Left hindlimb (tissue), 1 donor: ENCODE data around the gene FNDC11.
A peak's percentile ranks its signal among the peaks of the same experiment; 100 is the strongest.

Experiments used
- DNase-seq: peaks from one replicate; pipeline ENCODE4 v3.0.0-alpha.2; 2018

Gene FNDC11

DNA sequence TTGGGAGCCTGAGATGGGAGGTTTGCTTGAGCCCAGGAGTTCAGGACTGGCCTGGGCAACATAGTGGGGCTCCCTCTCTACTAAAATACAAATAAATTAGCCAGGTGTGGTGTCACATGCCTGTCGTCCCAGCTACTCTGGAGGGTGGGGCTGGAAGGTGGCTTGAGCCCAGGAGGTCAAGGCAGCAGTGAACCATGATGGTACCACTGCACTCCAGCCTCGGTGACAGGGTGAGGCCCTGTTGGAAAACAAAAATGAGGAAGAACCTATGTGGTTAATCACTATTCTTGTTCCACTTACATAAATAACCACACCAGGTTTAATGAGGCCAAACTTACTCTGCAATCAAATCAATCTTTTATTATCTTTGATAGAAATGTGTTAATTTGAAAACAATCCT is 28.0 kb upstream of the FNDC11 start:
- no peak for DNase-seq

DNA sequence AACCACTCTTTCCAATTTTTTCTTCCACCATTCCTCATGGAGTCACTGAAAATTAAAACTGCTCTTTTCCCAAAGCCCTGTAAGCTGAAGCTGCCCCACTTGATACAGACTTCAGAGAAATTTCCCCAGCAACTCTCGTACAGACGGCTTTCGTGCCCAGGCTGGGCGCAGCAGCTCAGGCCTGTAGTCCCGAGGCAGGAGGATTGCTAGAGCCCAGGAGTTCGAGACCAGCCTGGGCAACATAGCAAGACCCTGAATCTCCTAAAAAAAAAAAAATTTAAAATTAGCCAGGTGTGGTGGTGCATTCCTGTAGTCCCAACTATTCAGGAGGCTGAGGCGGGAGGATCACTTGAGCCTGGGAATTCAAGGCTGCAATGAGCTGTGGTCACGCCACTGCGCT is 26.8 kb upstream of the FNDC11 start:
- DNase-seq: no peak

DNA sequence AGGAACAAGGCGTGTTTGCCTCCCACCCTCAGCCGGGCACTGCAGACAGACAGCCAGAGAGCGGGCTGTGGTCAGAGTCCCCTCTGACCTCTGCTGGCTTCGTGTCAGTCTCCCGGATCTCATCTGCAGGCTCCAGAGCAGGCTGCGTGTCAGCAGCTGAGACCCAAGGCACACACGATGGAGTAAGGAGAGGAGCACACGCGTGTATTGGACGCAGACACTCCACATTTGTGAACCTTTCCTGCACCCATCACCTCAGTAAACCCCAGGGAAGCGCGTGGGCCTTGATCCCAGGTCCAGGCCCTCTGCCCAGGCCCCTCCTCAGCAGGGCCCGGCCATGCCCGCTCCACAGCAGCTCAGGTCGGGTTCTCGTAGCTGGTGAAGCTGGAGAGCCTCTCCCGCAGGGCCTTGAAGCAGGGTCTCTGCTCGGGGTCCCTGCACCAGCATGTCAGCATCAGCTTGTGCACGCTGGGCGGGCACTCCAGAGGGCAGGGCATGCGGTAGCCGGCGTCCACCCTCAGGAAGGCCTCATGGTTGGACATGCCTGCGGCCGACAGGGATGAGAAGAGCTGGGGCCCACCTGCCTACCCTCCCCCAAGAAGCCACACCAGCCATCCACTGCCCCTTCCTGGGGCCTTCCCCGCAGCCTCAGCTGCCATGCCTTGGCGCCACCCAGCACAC is 24.6 kb upstream of the FNDC11 start:
- DNase-seq: peak; percentile 17

DNA sequence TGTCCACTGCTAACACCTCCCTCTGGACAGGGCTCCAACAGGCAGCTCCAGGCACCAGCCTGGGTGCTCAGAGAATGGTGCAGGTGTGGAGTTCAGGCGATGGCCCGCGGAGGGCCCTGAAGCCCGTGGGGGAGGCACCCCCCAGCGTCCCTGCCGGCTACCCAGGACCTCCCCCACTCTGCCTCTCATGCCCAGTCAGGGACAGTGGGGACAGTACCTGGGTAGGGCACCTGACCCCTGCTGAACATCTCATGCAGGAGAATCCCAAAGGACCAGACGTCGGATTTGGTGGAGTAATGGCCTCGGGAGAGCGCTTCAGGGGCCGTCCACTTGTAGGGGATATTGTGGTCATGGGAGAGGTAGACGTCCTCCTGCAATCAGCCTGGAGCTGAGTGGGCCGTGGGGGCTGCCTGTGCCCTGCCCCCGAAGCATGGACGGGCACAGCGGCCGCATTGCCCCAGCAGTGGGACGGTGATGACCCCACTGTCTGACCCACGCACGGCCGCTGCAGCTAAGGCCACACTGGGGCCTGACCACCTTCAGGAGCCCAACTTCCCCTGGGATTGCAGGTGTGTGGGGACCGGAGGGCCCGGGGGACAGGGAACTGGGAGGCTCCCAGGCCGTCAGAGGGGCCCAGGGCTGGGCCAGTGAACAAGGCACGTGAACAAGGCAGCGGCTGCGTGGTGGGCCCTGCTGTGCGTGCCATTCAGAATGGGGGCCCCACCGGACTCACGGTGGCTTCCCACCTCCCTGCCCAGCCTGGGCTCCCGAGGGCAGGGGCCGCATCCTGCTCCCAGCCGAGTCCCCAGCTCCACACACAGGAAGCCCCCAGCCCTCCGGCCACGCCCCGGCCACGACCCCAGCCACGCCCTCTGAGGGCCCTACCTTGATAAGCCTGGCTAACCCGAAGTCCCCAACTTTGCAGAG is 23.8 kb upstream of the FNDC11 start:
- DNase-seq: peak; percentile 19

DNA sequence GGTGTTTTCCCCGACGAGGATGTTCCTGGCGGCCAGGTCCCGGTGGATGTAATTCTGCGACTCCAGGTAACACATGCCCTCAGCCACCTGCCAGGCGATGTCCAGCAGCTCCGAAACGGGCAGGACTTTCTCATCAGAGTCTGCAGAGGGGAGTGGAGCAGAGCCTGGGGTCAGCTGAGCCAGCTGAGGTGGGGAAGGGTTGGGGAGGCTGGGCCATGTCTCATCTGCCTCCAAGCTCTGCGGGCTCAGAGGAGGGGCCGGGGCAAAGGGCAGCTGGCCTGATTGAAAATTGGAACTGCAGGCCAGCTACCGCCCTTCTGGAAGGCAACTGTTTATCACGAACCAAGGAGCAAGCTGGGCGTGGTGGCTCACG is 23.2 kb upstream of the FNDC11 start:
- peak; percentile 34 for DNase-seq

DNA sequence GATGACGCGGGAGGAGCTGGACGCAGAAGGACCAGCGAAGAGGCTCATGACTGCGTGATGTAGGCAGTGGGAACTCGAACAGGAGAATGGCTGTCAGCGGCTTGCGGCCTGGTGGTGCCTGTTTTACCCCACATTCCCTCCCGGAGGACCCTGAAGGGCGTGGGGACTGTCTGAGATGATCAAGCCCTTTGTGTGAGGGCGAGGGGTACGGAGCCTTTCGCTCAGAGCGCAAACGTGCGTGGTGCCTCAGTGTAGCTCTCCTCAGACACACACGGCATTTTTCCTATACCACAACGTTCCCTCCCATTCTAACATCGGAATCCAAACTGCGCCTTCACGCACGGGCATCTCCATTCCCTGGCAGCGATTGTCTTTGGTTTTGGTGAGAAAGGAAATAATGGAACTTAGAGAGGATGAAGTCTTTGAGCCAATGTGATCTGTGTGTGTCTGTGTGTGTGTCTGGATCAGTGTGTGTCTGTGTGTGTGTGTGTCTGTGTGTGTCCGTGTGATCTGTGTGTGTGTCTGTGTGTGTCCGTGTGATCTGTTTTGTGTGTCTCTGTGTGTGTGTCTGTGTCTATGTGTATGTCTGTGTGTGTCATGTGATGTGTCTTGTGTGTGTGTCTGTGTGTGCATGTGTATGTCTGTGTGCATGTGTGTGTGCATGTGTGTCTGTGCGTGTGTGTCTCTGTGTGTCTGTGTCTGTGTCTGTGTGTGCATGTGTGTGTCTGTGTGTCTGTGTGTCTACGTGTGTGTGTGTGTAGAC is 22.1 kb upstream of the FNDC11 start:
- no peak for DNase-seq

DNA sequence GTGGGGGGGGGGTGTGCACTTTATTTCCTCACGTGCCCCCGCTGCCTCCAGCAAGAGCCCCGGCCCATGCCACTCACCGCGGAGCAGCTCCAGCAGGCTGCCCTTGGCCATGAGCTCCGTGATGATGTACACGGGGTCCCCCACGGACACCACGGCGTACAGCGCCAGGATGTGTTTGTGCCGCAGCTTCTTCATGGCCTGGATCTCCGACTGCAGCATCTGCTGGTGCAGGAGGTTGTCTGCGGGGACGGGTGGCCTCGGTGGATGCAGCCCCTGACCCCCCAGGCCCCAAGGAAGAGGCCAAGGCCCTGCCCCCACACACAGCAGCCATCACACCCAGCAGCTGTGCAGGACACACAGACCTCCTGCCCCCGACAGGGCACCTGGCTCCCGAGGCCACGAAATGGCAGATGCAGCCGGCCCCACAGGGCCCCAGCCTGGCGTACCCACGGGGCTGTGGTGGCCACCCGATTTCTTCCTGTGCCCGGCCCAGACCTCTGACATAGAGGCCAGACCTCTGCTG is 21.4 kb upstream of the FNDC11 start:
- DNase-seq: peak; percentile 34

DNA sequence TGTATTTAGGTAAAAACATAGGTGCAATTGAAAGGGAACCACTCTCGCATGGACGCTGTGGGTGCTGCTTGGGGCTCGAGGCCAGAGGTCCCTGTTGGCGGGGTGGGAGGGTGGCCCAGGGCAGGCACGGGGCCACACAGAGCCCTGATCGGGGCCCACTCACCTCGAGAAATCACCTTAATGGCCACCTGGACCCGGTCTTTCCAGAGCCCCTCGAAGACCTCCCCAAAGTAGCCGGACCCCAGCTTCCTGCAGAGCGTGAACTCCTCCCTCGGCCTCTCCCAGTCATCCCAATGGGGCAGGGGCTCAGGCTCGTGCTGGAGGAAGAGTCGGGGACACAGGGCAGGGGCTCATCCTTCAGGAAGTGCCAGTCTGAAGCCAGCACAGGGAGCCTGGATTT is 20.6 kb upstream of the FNDC11 start:
- peak; percentile 26 for DNase-seq

DNA sequence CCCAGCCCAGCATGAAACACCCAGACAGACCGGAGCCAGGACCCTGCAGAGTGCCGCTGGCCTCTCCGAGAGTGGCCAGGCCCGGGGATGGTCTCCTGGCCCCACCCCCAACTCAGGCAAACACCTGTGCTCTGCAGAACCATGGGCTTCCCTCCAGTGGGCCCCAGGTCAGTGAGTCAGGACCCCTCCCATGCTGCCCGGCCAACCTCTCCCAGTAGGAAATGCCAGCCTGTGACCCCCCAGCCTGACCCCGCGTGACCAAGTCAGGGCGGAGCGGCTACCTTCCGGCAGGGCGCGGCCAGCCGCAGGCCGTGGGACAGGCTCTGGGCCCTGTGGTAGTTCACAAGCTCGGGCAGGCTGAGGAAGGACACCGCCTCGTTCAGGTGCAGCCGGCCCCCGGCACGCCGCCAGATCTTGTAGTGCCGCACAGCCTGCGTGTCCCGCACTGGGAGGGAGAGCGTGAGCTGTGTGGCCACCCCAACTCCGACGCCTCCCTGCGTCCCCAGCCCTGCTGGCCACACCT is 20.0 kb upstream of the FNDC11 start:
- DNase-seq: peak; percentile 34

DNA sequence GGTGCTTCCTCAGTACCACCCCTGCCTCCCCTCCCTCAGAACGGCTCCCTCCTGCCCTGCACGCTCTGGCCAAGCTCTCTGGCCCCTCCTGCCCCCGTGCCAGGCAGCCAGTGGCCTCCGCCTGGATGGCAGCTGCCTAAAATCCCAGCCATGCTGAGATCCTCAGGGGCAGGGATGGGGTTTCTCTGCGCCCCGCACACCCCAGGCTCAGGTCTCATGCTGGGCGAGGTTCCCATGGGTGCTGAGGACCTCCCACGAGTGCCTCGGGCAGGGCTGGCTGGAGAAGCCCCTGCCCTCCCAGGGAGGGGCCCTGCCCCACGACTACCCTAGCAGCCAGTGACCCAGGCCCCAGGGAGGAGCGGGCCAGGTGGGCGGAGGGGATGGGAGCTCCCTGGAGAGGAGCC is 19.5 kb upstream of the FNDC11 start:
- no peak for DNase-seq

DNA sequence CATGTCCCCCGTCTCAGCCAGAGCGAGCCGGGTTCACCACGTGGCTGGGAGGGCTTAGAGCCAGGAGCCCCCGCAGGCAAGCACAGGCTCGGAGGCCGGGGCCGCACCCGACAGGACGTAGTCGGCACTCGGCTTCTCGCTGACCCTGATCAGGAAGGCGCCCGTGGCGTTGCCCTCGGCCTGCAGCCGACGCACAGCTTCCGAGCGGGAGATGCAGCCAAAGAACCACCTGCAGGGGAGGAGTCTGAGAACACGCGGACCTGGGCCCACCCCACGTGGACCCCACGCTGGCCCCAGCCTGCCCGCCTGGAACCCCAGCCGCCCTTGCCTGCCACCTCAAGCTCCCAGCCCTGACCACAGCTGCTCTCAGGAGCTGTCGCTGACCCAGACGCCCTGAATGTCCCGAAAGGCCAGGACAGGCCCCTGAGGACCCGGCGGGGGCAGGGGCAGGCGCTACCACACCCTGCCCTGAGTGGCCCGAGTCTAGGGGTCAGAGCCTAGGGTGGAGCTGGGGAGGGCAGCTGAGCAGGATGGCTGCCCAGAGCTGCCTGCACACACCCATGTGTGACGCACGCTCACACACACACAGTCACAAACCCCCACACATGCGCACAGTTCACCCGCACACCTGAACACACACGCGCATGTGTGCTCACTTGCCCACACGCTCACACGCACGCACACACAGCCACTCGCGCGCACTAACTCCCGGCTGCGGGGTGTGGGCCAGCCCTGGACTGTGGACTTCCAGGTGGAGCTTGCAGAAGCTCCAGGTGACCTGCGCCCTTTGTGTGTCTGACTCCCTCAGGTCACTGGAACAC is 18.9 kb upstream of the FNDC11 start:
- DNase-seq: no peak

DNA sequence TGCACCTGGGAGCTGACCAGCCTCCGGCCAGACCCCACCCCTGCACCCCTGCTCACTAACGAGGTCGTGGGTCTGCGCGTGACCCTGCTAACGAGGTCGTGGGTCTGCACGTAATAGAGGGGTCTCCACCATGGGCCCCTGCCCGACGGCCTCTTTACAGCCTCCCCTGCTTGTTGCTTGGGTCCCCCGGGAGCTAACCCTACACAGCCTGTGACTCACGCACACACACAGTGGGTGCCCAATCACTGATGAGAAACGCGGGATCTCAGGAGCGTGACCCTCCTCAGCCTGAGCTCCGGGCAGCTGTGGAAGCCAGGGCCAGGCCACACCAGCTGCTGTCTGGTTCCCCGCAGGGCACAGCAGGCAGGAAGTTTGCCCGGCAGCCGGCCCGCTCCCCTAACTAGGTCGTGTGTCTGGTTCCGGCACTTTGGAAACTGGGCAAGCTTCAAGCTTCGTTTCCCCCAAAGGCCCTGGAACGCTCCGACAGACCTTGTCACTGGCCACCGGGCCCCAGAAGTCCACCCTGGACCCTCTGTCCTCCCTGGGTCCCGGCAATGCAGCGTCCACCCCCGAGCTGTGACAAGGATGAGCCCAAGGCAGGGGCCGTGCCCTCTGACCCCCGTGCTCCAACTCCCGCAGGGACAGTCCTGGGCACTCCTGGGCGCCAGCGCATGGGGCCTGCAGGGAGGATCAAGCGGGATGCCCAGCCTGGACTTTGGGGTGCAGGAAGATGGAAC is 17.6 kb upstream of the FNDC11 start:
- DNase-seq: no peak

DNA sequence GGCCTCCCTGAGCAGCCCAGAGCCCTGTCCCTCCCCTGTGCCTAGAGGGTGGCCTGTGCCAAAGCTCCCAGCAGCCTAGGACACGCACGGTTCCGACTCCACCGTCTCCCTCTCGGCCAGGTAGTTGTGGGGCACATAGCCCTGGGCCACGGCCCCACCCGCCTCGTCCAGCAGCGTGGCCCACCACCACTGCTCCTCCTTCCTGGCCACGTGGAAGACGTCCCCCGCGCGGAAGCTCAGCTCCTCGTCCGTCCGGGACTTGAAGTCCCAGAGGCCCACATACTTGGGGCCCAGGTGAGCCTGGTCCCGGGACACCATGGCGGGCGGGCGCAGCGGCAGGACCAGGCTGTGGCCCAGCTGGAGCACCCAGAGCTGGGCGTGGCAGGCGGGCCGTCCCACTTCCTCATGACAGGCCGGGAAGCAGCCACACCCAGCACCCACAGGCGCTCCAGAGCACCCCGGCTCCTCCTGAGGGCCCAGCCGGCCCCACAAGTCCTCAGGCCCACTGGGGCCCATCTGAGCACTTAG is 16.9 kb upstream of the FNDC11 start, which contains the start of gene PTK6:
TSS of gene PTK6 (minus strand) at position 380 of the 528 bp plus-strand sequence. CDS start at position 318, 62 bp downstream.
- no peak for DNase-seq

DNA sequence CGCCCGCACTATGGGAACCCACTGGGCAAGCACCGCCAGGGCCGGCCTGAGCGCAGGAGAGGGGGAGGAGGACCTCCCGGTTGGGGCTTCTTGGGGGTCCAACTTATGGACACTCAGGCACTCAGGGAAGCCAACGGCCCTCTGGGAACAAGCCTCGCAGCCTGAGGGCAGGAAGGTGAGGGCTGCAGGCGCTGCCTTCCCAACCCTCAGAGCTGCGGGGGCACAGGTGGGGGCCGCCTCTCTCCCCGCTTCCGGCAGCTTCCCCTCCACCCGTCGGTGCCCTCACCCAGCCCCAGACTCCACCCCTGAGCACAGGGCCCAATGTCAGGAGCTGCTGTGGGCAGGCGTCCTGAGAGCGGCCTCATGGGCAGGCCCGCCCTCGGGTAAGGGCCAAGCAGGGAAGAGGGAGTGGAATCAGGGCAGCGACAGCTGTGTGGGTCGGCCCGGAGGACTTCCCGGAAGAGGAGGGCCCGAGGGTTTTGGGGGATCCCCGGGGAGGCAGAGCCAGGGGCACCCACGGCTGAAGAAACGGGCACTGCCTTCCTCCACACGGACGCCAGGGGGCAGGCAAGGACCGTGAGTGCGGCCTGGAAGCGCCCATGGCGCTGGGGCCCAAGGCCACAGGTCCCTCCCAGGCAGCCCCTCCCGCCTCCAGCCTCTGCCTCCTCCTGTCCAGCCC is 16.3 kb upstream of the FNDC11 start:
- DNase-seq: peak; percentile 85

DNA sequence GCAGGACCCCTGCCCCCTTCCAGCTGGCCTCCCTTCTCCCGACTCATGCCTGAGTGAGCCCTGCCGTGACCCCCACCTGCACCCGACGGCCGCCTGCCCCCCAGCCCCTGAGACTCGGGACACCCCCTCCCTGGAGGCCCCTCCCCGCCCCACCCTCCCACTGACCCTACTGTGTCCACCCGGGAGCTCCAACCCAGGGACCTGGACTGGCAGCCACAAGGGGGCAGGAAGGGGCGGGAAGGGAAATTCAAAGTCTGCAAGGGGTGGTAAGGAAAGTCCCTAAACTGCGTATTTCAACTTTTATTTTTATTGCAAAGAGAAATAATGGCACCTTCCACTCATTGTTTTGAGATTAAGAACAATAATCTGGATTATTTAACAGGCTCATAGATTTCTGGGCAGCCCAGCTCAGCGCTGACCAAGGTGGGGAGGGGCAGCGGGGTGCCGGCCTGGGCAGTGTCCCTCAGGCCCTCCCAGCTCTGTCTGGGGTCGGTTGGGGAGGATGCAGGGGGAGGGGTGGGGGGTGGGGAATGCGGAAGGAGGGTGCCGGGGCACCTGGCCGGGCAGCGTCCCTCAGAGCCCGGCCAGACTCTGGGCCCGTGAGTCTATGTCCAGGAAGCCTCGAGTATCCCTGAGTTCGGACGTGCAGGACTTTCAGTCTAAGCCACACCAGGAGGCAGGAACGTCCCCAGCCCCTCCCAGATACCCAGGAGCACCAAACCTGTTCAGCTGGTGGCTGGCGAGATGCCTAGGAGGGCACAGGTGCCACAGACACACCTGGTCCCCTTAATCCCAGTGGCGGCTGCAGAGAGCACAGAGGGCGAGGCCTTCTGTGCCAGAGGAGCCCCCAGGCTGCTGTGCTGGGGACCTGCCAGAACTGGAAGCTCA is 15.5 kb upstream of the FNDC11 start:
- no peak for DNase-seq

DNA sequence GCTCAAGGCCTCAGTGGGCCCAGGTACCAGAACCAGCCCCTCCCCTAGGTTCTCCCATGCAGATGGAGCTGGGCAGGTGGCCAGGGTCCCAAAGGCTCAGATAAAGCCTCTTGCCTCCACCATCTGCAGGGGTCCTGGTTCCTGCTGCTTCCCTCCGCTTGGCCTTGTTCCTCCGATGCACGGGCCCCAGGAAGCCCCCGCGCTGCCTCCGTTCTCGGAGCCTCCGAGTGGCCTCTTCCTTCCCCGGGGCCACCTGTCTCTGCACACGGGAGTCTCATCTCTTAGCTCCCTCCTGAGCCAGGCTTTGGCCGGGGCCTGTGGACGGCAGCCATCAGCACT is 14.9 kb upstream of the FNDC11 start:
- DNase-seq: no peak

DNA sequence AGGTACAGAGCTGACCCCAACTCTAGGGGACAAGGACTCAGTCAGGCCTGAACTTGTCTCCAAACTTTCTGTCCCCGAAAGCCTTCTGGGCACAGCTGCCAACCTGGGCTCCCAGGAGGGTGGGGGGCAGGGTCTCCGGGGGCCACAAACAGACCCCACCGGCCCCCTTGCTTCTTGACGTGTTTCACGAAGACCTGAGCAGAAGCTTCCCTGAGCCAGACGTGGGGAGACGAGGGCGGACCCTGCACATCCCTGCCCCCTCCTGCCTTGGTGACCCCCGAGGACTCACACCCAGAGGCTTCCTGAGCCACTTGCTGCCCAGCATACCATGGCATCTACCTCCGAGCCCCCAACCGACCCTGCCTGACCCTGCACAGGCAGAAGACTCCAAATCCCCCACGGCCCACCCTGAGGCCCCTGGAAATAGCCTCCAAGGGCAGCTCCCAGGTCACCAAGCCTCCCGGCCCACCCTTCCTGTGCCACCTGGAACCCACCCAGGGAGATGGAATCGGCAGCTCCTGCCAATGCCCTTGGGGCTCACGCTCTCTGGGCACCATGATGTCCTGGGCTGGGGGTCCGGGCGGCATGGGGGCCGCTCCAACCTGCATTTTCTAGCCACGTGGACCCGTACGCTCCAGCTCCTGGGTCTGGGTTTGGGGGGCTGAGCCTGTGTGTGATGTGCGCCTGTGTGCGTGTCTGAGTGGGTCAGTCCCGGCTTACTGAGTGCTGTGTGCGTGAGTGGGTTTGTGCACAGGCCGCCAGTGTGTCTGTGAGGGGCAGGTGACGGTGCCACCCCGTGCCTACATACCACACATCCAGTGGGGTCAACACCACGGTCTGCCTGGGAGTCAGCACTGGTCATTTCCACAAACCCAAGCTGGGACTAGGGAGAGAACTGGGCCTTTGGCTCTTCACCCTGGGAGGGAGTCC is 14.3 kb upstream of the FNDC11 start:
- DNase-seq: no peak
